ENCODE data around the gene CHCHD6. TPM values are rescaled to one million over a fixed set of nuclear protein-coding genes. Genes with fewer than 3 reads are reported as not detected.

The CHCHD6 gene, protein sequence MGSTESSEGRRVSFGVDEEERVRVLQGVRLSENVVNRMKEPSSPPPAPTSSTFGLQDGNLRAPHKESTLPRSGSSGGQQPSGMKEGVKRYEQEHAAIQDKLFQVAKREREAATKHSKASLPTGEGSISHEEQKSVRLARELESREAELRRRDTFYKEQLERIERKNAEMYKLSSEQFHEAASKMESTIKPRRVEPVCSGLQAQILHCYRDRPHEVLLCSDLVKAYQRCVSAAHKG
- total RNA-seq (2021) (40.9 to 54.7 TPM (median 50.7 TPM) in 3 replicates), Bru-seq, nascent RNA (percentile 62 among the genes with signal in this experiment)
- long read RNA-seq, experiment 1, transcript CHCHD6-201 (8 exons, 1,006 nt), result major isoform, 66 of 86 reads
- long read RNA-seq, experiment 1, partial matches to known transcripts, result 7 of 86 reads
- long read RNA-seq, experiment 1, other reads (novel, unspliced or antisense), result 13 of 86 reads
- long read RNA-seq, experiment 2, transcript CHCHD6-201 (8 exons, 1,006 nt), result major isoform, 44 of 65 reads
- long read RNA-seq, experiment 2, partial matches to known transcripts, result 15 of 65 reads
- long read RNA-seq, experiment 2, other reads (novel, unspliced or antisense), result 6 of 65 reads
- long read RNA-seq, experiment 3, transcript CHCHD6-201 (8 exons, 1,006 nt), result major isoform, 56 of 76 reads
- long read RNA-seq, experiment 3, partial matches to known transcripts, result 5 of 76 reads
- long read RNA-seq, experiment 3, other reads (novel, unspliced or antisense), result 15 of 76 reads

DNA sequence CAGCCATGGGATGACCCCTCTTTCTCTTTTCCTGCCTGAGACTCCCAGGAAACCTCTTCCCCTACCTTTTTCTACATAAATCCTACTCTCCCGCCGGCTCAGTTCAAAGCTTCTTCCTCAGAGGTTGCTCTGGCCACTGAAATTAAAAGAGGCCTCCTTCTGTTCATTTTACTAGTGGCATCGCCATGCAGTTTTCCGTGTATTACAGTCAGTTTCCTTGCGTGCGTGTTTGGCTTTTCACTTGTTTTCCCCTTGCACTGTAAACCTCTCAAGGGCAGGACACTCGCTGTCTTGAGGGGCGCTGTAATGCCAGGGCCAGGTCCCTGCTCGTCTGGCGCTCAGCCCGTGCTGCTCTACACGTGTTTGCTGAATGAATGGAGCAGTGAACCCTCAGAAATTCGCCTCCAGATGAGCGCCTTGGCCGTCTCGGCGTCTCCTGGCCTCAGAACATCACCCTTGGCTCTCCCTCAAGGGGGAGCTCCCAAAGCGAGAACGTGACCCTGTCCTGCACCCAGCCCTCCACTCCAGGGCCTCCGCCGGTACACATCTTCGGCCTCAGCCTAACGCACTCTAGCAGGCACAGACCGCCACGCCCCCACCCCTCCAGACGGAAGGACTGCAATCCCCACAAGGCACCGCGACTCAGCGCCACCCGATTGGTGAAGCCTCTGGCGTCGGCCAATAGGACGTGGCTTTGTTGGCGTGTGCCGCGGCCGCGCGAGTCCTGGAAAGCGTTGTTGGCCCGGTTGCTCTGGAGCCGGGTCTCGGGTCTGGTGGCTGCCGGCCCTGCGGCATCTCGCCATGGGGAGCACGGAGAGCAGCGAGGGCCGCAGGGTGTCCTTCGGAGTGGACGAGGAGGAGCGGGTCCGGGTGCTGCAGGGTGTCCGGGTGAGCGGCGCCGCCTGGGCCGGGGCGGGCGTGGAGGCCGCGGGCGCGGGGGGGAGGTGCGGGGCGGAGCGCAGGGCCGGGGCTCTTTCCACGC, at the start of gene CHCHD6:
Gene CHCHD6 (plus strand): TSS at position 729 of the 982 bp plus-strand sequence. CDS start 73 bp downstream, at position 802.
- Mint-ChIP-seq H3K27ac (no peak within 1 kb of the TSS), H3K4me1 (peaks cover 20% of the 10 kb centered on the region), H3K4me3 (peak within 1 kb of the TSS; percentile 90), H3K36me3 (peaks cover 7% of the 10 kb centered on the region), H3K27me3 (ENCODE audit: low read depth) (peaks cover 27% of the 10 kb centered on the region), H3K9me3 (peaks cover 9% of the 10 kb centered on the region; the same call in 1 of the 2 replicates)
- ChIA-PET POLR2A (interaction anchor here (1.2 to 1.6 kb wide), 2 partner anchors 10 to 48 kb away, joined by 3 to 4 read pairs; no protein-coding TSS in a partner anchor), CTCF (interaction anchor here (0.8 to 1.4 kb wide), 9 partner anchors 11 to 871 kb away, joined by 3 to 4 read pairs (median 3); partner anchors contain the start of gene PLXNA1)
- peak; percentile 94 for ATAC-seq
- DNase-seq (ENCODE audit: low spot score), result peak; percentile 98
- TF ChIP-seq, protein P1, sequence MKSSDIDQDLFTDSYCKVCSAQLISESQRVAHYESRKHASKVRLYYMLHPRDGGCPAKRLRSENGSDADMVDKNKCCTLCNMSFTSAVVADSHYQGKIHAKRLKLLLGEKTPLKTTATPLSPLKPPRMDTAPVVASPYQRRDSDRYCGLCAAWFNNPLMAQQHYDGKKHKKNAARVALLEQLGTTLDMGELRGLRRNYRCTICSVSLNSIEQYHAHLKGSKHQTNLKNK (CRISPR knock-in tag; IDR thresholded peaks at IDR 0.05), result no peak
- TF ChIP-seq TP53 (CRISPR knock-in tag; IDR thresholded peaks at IDR 0.05), result no peak; the same call in 1 of the 2 replicates
- TF ChIP-seq, protein P2, sequence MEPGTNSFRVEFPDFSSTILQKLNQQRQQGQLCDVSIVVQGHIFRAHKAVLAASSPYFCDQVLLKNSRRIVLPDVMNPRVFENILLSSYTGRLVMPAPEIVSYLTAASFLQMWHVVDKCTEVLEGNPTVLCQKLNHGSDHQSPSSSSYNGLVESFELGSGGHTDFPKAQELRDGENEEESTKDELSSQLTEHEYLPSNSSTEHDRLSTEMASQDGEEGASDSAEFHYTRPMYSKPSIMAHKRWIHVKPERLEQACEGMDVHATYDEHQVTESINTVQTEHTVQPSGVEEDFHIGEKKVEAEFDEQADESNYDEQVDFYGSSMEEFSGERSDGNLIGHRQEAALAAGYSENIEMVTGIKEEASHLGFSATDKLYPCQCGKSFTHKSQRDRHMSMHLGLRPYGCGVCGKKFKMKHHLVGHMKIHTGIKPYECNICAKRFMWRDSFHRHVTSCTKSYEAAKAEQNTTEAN (CRISPR knock-in tag; IDR thresholded peaks at IDR 0.05), result 0 out of 2 replicates have a peak, but pooled peaks have one; percentile 9
- TF ChIP-seq SMAD3 (CRISPR knock-in tag; IDR thresholded peaks at IDR 0.05; ENCODE audit: borderline replicate concordance), result no peak
- TF ChIP-seq NR3C1 (CRISPR knock-in tag; conservative IDR thresholded peaks at IDR 0.05; ENCODE audit: low read depth), result no peak
- TF ChIP-seq, protein P3, sequence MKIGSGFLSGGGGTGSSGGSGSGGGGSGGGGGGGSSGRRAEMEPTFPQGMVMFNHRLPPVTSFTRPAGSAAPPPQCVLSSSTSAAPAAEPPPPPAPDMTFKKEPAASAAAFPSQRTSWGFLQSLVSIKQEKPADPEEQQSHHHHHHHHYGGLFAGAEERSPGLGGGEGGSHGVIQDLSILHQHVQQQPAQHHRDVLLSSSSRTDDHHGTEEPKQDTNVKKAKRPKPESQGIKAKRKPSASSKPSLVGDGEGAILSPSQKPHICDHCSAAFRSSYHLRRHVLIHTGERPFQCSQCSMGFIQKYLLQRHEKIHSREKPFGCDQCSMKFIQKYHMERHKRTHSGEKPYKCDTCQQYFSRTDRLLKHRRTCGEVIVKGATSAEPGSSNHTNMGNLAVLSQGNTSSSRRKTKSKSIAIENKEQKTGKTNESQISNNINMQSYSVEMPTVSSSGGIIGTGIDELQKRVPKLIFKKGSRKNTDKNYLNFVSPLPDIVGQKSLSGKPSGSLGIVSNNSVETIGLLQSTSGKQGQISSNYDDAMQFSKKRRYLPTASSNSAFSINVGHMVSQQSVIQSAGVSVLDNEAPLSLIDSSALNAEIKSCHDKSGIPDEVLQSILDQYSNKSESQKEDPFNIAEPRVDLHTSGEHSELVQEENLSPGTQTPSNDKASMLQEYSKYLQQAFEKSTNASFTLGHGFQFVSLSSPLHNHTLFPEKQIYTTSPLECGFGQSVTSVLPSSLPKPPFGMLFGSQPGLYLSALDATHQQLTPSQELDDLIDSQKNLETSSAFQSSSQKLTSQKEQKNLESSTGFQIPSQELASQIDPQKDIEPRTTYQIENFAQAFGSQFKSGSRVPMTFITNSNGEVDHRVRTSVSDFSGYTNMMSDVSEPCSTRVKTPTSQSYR (CRISPR knock-in tag; IDR thresholded peaks at IDR 0.05), result peak; percentile 57; the same call in 1 of the 2 replicates
- no peak for TF ChIP-seq OVOL2 (CRISPR knock-in tag; IDR thresholded peaks at IDR 0.05; ENCODE audit: borderline replicate concordance)
- TF ChIP-seq ZNF138 (CRISPR knock-in tag; conservative IDR thresholded peaks at IDR 0.05), result no peak
- TF ChIP-seq FOXK1 (CRISPR knock-in tag; IDR thresholded peaks at IDR 0.05), result peak; percentile 46; the same call in 1 of the 2 replicates
- TF ChIP-seq, protein P4, sequence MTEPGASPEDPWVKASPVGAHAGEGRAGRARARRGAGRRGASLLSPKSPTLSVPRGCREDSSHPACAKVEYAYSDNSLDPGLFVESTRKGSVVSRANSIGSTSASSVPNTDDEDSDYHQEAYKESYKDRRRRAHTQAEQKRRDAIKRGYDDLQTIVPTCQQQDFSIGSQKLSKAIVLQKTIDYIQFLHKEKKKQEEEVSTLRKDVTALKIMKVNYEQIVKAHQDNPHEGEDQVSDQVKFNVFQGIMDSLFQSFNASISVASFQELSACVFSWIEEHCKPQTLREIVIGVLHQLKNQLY (CRISPR knock-in tag; IDR thresholded peaks at IDR 0.05), result no peak
- no peak for TF ChIP-seq MXD4 (CRISPR knock-in tag; IDR thresholded peaks at IDR 0.05; ENCODE audit: borderline replicate concordance)
- TF ChIP-seq, protein P5, sequence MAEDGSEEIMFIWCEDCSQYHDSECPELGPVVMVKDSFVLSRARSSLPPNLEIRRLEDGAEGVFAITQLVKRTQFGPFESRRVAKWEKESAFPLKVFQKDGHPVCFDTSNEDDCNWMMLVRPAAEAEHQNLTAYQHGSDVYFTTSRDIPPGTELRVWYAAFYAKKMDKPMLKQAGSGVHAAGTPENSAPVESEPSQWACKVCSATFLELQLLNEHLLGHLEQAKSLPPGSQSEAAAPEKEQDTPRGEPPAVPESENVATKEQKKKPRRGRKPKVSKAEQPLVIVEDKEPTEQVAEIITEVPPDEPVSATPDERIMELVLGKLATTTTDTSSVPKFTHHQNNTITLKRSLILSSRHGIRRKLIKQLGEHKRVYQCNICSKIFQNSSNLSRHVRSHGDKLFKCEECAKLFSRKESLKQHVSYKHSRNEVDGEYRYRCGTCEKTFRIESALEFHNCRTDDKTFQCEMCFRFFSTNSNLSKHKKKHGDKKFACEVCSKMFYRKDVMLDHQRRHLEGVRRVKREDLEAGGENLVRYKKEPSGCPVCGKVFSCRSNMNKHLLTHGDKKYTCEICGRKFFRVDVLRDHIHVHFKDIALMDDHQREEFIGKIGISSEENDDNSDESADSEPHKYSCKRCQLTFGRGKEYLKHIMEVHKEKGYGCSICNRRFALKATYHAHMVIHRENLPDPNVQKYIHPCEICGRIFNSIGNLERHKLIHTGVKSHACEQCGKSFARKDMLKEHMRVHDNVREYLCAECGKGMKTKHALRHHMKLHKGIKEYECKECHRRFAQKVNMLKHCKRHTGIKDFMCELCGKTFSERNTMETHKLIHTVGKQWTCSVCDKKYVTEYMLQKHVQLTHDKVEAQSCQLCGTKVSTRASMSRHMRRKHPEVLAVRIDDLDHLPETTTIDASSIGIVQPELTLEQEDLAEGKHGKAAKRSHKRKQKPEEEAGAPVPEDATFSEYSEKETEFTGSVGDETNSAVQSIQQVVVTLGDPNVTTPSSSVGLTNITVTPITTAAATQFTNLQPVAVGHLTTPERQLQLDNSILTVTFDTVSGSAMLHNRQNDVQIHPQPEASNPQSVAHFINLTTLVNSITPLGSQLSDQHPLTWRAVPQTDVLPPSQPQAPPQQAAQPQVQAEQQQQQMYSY (CRISPR knock-in tag; IDR thresholded peaks at IDR 0.05), result peak; percentile 71
- TF ChIP-seq ATF1 (CRISPR knock-in tag; IDR thresholded peaks at IDR 0.05), result no peak
- peak; percentile 68 for TF ChIP-seq SP1 (CRISPR knock-in tag; conservative IDR thresholded peaks at IDR 0.05)
- TF ChIP-seq, protein P6, sequence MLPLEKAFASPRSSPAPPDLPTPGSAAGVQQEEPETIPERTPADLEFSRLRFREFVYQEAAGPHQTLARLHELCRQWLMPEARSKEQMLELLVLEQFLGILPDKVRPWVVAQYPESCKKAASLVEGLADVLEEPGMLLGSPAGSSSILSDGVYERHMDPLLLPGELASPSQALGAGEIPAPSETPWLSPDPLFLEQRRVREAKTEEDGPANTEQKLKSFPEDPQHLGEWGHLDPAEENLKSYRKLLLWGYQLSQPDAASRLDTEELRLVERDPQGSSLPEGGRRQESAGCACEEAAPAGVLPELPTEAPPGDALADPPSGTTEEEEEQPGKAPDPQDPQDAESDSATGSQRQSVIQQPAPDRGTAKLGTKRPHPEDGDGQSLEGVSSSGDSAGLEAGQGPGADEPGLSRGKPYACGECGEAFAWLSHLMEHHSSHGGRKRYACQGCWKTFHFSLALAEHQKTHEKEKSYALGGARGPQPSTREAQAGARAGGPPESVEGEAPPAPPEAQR (CRISPR knock-in tag; IDR thresholded peaks at IDR 0.05), result no peak
- TF ChIP-seq NR2C2 (CRISPR knock-in tag; IDR thresholded peaks at IDR 0.05), result no peak
- TF ChIP-seq, protein P7, sequence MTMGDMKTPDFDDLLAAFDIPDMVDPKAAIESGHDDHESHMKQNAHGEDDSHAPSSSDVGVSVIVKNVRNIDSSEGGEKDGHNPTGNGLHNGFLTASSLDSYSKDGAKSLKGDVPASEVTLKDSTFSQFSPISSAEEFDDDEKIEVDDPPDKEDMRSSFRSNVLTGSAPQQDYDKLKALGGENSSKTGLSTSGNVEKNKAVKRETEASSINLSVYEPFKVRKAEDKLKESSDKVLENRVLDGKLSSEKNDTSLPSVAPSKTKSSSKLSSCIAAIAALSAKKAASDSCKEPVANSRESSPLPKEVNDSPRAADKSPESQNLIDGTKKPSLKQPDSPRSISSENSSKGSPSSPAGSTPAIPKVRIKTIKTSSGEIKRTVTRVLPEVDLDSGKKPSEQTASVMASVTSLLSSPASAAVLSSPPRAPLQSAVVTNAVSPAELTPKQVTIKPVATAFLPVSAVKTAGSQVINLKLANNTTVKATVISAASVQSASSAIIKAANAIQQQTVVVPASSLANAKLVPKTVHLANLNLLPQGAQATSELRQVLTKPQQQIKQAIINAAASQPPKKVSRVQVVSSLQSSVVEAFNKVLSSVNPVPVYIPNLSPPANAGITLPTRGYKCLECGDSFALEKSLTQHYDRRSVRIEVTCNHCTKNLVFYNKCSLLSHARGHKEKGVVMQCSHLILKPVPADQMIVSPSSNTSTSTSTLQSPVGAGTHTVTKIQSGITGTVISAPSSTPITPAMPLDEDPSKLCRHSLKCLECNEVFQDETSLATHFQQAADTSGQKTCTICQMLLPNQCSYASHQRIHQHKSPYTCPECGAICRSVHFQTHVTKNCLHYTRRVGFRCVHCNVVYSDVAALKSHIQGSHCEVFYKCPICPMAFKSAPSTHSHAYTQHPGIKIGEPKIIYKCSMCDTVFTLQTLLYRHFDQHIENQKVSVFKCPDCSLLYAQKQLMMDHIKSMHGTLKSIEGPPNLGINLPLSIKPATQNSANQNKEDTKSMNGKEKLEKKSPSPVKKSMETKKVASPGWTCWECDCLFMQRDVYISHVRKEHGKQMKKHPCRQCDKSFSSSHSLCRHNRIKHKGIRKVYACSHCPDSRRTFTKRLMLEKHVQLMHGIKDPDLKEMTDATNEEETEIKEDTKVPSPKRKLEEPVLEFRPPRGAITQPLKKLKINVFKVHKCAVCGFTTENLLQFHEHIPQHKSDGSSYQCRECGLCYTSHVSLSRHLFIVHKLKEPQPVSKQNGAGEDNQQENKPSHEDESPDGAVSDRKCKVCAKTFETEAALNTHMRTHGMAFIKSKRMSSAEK (CRISPR knock-in tag; IDR thresholded peaks at IDR 0.05; ENCODE audit: borderline replicate concordance), result no peak

All from WTC11 (cell line).